ENCODE data around the gene CBY2.
A peak's percentile ranks its signal among the peaks of the same experiment; 100 is the strongest.

Gene CBY2

GRCh38 chr13:45700971-45701900 lies 884 bp upstream of the CBY2 start:
- no peak for DNase-seq (ENCODE audit: low spot score)

- no peak for DNase-seq (ENCODE audit: low spot score)
Observed at GRCh38 chr13:45702869-45703391, 810 bp downstream of the CBY2 start.

GRCh38 chr13:45704211-45704739 lies 2.2 kb downstream of the CBY2 start:
- DNase-seq (ENCODE audit: low spot score) = no peak

DNA sequence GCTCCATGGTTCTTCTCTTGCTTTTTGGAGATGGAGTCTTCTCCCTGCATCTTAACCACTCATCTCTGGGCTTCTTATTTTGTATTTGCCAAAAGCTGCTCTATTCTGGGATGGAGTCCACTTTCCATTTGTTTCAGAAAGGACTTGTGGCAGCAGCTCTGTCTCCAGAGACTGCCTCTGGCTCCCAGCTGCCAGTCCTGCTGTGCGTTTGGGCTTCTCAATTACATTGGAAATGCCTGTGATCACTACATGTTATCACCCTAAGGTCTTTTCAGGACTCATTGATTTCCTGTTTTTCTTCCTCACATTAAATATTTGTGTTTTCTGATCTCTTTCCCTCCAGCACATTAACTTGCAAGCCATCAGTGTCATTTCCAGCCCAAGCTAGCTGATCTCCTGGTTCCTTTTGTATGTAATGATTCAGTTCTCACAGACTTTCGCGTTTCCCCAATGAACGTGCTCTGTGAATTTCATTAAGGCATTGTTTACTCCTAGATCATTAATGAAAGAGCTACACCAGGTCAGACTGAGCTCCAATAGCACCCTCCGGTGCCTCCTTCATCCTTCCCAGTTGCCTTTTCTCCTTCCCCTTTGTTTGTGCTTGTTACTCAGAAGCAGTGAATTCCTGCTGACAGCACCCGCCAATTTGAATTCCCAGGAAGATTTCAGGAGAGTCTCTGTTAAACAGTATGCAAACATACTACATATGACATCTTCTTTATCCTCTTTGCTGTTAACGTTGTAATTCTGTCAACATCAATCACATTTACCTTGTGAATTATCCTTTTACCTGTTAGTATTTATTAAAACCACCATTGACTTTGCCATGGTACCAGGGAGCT lies 3.0 kb downstream of the CBY2 start:
- no peak for DNase-seq (ENCODE audit: low spot score)

GRCh38 chr13:45705918-45706317 lies 3.8 kb downstream of the CBY2 start:
- no peak for DNase-seq (ENCODE audit: low spot score)

GRCh38 chr13:45707516-45708100 lies 5.5 kb downstream of the CBY2 start:
- DNase-seq (ENCODE audit: low spot score) = no peak

DNA sequence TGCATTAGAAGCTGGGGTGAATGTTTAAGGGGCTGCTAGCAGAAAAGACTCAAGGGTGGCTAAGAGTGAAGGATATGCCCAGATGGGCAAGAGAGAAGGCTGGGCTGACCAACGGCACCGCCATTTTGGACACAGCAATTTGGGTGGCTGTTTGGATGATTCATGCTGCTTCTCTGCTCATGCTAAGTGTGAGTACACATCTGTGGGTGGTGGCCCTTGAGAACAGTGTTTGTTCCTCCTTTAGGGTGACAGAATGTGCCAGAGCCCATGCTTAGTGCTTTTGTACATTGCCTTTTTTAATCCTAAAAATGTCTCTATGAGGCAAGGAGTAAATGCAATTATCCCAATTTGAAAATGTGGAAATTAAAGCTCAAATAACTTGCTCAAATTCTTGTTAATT lies 9.8 kb downstream of the CBY2 start:
- no peak for DNase-seq (ENCODE audit: low spot score)

GRCh38 chr13:45713106-45713690 lies 11.1 kb downstream of the CBY2 start:
- no peak for DNase-seq (ENCODE audit: low spot score)

DNA sequence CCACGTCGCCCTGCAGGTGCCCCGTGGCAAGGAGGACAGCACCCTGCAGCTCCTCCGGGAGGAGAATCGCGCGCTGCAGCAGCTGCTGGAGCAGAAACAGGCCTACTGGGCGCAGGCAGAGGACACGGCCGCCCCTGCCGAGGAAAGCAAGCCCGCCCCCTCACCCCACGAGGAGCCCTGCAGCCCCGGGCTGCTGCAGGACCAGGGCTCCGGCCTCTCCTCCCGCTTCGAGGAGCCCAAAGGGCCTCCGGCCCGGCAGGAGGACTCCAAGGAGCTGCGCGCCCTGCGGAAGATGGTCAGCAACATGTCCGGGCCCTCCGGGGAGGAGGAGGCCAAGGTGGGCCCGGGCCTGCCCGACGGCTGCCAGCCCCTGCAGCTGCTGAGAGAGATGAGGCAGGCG lies 11.6 kb downstream of the CBY2 start:
- no peak for DNase-seq (ENCODE audit: low spot score)

DNA sequence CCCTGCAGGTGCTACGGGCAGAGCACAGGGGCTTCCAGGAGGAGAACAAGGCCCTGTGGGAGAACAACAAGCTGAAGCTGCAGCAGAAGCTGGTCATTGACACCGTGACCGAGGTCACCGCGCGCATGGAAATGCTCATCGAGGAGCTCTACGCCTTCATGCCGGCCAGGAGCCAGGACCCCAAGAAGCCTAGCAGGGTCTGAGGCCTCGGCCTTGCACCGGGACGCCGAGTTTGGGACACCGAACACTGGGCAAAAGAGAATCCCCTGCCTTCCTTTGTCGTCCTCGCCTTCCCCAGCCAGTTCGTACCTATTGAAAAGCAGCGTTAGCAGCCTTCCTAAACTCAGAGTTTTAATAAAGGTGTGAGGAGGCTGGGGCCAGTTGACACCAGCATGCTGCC lies 12.1 kb downstream of the CBY2 start:
- DNase-seq (ENCODE audit: low spot score) = no peak

DNA sequence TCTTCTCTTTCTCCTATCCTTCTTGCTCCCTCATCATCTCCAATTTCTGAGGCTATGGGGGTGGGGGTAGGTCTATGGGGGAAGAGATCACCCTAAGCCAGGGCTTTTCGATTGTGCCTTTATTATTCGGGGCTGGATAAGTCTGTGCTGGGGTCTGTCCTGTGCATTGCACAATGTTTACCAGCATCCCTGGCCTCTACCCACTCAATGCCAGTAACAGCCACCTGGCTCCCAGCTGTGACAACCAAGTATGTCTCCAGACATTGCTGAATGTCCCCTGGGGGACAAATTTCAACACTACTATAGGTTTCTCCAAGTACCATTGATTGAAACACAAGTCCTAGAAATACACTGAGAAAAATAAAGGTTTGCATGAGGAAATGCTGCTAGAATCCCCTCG lies 13.2 kb downstream of the CBY2 start:
- no peak for DNase-seq (ENCODE audit: low spot score)

DNA sequence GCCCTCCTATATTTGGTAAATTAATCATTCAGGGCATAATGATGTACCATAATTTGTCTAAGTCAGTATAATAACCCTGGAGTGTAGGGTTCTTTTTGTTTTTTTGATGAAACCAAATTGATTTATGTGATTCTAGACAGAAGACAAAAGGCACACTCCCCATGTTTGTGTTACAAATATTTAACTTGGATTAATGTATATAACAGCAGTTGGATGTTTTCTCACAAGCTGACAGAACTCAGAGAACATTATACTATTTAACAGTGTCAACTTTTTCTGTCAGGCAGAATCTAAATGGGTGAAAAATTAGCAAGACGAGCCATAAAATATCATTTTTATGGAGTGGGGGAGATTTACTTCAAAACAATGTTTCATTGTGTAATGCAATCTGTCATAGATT lies 15.2 kb downstream of the CBY2 start:
- DNase-seq (ENCODE audit: low spot score) = no peak

DNA sequence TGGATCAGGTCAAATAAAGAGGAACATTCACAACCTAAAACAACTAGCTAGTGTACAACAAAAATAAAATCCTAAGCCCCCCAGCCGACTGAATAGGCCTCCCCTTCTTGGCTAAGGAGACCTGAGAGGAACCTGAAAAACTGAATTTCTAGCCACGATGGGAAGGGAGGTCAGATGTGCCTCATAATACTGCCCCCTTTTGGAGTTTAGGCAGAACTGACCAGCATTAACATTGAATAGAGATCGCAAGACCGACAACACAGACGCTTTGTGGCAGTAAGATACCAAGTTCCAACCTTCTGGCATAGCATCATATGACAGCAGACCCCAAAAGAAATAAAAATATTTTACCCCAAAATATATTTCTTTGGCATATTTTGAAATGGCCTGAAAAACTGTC lies 15.9 kb downstream of the CBY2 start:
- no peak for DNase-seq (ENCODE audit: low spot score)

- no peak for DNase-seq (ENCODE audit: low spot score)
Observed at GRCh38 chr13:45718992-45719391, 16.9 kb downstream of the CBY2 start.

GRCh38 chr13:45721203-45721731 lies 19.1 kb downstream of the CBY2 start:
- no peak for DNase-seq (ENCODE audit: low spot score)

DNA sequence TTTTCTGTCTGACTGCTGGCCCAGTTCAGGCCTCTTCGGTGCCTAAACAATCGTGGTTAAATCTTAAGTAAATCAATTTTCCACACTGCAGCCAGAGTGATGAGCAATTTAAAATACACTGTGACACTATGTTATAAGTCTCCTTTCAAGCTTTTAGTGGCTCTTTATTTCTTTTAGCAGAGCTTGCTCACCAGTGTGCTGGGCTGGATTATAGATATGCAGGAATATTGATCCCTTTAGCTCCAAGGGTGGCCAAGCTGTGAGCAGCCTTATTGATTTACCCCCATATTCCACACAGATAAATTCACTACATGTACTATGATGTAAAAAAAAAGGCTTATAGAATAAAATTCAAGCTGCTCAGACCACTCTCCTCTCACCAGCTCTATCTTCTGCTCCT lies 21.7 kb downstream of the CBY2 start:
- DNase-seq (ENCODE audit: low spot score) = no peak

GRCh38 chr13:45728759-45729158 lies 26.6 kb downstream of the CBY2 start:
- peak; percentile 64 for DNase-seq (ENCODE audit: low spot score)

GRCh38 chr13:45731455-45731854 lies 29.3 kb downstream of the CBY2 start:
- no peak for DNase-seq (ENCODE audit: low spot score)

DNA sequence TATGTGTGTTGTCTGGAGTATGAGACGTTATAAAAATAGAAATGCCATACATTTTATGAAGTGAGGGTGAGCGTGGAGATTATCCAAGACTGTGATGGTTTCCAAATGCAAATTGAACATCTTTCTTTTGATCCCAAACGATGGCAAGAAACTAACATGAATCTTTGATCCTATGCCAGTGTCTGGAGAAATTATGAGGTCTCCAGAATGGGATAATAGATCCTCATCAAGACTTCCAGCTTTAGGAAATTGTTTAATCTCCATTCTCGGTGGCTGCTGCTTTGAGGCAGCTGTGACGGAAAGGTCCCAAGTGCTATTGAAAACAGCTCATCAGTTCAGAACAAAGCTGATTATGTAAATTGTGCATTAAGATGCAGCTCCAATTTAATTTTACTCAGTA lies 30.8 kb downstream of the CBY2 start:
- DNase-seq (ENCODE audit: low spot score) = no peak

DNA sequence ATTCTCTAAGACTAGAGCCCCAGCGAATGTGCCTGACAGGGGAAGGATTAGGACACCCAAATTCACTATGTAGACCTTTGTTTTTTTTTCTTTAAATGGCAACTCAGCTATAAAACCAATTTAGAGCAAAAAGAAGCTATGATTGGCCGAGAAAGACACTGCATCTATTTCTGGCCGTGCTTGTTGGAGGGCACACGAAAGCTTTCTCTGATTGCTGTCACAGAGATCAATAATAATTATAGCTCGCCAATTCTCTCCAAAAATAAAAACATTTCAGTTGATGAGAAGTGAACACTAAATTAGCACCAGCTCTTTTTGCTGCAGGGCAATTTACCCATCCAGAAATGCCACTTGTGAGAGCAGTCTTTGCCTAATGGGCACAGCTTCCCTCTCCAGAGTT lies 31.2 kb downstream of the CBY2 start:
- no peak for DNase-seq (ENCODE audit: low spot score)

DNA sequence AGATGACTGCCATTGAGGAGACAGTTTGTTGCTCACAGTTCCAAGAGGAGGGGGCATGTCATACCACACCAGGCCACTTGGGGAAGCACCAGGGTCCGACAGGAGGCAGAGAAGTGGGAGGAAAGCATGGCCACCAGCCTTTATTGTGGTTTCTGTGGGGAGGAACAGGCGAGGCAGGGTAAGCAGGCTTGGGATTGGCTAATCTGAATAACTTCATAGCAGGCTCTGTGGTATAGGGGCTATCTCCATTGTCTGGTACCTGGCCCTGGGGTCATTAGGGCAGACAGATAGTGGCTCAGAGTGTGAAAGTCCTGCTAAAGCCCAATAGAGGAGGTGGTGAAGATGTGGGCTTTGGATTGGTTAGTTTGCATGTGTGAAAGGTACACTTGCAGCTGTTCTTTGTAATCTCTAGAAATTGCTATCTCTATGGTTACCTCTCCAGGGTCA lies 35.5 kb downstream of the CBY2 start:
- no peak for DNase-seq (ENCODE audit: low spot score)

DNA sequence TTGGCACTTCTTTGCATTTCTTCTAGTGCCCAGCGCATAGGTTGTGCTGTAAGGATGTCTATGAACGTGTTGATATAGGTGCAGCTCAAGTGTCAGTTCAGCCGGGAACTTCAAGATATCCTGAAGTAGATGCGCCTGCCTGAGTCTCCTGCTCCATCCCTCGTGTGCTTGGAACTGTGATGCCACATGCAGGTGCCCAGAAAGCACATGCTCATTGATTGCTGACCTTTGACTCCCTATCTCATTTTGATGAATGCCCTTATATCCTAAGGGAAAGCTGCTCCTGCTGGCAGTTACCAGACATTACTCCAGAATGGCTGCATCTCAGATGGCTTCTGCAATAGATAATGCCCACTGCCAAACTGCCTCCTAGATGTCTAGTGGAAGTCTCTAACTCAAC lies 40.9 kb downstream of the CBY2 start:
- no peak for DNase-seq (ENCODE audit: low spot score)

Data from RKO (cell line).